HG02642 (cell line): ENCODE data around the gene SHISA5.
A peak's percentile ranks its signal among the peaks of the same experiment; 100 is the strongest.
"Not testable (repeated sequence)": the region's sequence is repeated elsewhere in the genome, so short reads cannot be mapped to it uniquely, and the experiment has no call there.

Experiments used
- ATAC-seq: cut with Tn5 transposase; IDR thresholded peaks from one replicate; pipeline ENCODE4 v1.9.1; 2021; ENCODE audit warnings: mild to moderate bottlenecking; ENCODE audit not compliant: unreplicated experiment, poor library complexity

SHISA5 gene

DNA sequence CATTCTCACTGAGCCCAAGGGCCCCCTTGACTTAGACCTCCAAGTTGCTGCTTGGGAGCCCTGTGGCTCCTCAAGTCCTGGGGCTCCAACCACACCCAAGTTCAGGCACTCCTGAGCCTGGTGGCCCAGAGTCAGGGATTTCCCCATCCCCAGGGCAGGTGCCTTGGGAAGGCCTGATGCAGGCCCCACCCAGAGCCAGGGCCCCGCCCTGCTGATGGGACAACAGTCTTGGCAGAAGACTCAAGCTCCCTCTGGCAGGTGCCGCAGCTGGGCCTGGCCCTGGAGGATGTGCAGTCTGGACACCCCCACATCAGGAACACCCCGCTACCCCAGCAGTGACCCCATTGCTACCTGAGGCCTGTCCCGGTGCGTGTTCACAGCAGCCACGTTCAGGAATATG is 17.7 kb upstream of the SHISA5 start:
- ATAC-seq, result no peak

DNA sequence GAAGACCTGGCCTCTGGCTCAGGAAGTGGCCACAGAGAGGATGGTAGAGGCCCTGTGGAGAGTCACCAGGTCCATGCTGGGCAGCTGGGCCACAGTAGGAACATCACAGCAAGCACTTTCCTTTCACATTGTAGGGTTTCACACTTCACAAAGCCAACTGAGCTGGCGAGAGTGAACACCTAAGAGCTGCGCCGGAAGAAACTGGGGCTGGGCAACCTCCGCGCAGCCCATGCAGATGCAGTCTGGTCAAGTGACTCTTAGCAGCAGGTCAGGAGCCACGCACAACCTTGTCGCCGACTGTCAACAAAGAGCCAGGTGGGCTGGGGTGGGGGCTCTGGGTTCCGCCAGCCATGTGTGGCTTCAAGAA is 15.3 kb upstream of the SHISA5 start:
- ATAC-seq, result no peak

DNA sequence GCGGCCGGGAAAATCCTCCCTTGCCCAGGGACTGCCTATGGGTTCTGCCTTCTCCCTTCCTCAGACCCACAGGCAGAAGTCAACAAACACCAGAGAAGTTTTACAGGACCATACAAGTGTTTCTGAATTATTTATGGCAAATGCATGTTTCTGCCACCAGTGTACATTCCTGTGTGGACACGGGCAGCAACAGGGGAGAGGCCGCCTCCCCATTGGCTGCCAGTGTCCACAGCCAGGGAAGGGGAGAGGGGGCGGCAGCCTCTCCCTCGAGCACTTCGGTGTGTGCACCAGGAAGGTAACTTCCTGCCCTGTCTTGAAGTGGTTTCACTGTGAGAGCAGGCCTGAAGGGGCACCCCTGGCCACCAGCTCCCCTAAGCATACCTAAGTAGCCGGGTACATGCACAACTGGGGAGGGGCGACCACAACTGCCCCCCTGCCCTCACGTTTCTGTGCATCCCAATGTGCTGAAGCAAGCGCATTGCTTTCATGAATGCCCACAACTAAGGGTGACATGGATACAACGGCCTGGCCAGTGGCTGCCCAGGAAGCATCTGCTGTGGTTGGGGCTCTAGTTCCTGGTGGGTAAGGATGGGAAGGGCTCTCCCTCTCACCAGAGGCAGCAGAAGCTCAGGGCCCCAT is 14.8 kb upstream of the SHISA5 start:
- ATAC-seq, result no peak

DNA sequence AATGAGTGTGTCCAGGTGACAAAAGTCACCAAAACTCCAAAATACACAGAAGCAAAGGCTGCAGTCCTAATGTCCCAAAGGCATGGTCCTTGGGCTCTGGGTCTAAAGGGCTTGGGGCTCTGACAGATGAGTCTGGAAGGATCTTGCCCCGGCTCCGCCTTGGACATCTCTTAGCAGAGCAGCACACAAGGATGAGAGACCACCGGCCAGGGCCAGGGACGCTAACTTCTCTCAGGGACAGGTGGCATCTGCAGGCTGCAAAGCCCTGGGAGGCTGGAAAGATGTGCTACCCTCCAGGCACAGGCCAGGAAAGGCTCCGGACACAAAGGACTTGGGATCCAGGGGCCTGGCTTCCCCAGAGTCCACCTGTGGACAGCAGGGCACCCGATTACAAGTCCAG is 14.1 kb upstream of the SHISA5 start:
- ATAC-seq, result no peak

DNA sequence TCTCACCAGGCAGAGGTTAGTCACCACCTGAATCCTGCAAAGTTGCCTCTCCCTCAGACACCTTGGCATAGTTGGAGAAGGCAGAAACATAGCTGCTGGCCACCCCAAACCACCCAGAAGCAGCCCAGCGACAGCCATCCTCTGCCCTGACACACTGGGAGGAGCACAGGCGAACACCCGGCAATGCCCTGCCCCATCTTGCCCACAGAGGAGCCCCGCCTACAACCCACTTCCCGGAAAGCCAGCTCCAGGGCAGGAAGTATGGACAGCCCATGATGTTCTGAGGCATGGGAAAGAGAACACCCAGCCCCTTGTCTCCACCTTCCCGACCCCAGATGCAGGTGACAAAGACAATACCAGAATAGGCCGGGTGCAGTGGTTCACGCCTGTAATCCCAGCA is 12.6 kb upstream of the SHISA5 start:
- no peak for ATAC-seq

DNA sequence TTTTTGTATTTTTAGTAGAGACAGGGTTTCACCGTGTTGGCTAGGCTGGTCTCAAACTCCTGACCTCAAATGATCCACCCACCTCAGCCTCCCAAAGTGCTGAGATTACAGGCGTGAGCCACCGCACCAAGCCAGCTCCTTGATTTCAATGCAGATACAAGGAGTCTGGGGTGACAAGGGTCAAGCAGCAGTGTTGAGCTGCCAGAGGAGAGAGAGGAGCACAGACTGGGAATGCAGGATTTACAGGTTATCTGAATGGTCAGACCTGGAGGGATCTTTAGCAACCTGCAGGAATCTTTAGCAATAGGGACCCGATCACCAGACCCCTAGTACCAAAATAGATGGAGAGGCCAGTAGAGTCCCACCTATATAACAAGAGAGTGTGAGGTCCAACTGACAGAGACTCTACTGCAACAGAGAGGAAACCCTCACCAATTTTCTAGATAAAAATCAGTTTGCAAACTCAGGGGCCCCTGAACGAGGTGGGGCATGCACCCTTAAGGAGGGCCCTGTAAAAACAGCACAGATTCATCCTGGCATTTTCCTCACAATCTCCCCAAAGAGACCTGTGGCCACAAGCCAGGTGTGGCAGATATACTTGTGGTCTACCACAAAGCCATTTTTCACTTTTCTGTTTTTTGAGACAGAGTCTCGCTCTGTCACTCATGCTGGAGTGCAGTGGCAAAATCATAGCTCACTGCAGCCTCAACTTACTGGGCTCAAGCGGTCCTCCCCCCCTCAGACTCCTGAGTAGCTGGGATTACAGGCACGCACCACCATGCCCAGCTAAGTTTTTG is 10.7 kb upstream of the SHISA5 start:
- ATAC-seq, result no peak

DNA sequence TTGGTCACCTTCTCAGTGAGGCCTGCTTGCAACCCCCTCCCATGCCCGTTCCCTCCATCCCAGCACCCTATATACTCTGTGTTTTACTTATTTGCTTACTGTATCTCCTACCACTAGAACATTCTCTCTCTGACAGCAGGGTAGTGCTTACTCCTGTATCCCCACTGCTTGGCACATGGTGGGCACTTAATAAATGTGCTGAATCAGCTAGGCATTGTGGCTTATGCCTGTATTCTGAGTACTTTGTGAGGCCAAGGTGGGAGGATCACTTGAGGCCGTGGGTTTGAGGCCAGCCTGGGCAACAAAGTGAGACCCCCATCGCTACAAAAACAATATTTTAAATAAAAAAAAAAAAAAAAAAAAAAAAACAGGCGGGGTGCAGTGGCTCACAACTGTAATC is 7.6 kb upstream of the SHISA5 start:
- ATAC-seq, result no peak

DNA sequence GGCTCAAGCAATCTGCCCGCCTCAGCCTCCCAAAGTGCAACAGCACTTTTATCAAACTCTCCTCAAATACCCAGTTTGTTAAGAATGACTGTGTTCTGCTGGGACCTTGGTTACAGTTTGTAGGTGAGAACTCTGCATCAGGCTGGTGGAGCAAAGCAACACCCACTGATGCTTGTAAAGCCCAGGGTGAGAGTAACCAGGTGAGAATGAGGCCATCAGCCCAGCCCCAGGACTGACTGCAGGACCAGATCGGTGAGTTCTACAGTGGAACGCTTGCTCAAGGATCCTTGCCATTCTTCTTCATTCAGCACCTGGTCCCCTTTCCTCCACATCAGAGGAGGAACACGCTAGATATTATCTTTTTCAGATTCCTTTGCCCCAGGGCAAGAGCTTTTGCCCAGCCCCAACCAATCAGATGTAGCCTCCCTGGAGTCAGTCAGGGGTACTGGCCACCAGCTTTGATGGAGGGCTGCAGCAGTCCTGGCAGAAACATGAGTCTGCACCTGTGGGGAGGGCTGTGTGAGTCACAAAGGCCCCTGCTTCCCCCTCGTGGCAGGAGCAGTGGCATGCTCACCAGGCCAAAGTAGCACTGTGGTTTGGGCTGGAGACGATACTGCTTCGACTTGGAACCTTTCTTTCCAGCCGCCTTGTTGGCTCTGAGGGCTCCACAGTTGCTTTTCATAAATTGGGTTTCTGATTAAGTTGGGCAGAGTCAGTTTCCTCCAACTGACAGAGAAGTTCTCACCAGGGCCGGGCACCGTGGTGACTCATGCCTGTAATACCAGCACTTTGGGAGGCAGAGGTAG is 3.5 kb upstream of the SHISA5 start:
- peak; percentile 55 for ATAC-seq

DNA sequence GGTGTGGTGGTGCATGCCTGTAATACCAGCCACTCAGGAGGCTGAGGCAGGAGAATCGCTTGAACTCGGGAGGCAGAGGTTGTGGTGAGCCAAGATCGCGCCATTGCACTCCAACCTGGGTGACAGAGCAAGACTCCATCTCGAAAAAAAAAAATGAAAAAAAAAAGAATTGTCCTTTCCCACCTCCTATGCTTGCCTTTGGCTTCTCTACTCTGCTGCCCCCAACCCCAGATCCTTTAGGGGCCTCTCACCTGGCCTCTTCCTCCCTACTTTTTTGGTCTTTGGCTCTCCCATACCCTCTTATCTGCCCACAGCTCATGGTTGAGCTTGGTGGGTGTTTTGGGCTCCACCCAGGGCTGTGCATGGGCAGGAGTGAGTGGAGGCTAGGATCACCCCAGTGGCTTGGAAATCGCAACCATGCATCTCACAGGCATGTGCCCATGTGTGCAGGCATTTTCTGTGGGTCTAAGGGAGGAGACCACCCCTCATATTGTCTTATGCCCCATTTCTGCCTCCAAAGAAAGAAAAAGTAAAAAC is 2.1 kb upstream of the SHISA5 start:
- no peak for ATAC-seq

DNA sequence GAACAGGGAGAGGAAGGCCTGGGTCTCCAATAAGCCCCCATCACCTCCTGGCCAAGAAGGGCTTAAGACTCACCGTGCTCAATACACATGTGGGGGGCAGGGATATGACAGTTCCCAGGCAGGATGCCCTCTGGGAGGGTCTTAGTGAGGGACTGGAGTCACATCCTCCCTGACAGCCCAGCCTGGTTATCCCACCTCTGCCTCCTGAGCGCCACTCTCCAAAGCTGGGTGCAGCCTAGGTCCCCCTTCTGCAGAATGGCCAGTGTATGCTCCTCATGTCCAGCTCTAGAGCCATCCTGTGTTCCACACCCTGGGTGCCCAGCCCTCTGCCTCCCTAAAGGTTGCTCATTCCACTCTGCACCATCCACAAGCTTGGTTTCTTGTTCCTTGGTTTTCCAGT is 1.2 kb upstream of the SHISA5 start:
- ATAC-seq, result no peak

DNA sequence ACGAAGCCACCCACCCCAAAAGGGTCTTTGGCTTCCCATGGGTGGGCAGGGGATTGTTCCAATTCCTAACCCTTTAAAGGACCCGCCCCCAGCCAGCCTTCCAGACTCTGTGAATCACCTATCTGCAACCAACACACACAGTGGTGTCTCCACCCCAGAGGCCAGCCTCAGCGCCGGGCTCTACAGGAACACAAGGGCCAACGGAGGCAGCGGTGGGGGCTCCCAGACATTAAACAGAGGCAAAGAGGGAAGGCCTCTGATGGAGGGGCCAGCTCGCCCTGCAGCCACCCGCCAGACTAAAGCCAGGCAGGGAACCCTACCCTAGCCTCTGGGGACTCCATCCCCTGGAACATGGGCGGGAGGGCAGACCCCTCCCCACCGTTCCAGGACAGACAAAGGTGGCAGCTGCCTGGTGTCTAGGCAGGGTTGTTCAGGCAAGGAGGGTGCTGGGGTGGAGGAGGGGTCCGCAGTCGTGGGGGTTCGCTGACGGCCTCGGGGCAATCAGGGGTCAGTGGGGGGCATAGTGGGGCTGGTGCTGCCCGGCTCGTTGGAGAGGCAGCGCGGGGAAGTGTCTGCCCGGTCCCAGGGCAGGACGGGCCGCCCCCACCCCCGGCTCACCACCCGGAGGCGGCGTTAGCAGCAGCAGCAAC is 448 bp downstream of the SHISA5 start:
- ATAC-seq, result no peak

DNA sequence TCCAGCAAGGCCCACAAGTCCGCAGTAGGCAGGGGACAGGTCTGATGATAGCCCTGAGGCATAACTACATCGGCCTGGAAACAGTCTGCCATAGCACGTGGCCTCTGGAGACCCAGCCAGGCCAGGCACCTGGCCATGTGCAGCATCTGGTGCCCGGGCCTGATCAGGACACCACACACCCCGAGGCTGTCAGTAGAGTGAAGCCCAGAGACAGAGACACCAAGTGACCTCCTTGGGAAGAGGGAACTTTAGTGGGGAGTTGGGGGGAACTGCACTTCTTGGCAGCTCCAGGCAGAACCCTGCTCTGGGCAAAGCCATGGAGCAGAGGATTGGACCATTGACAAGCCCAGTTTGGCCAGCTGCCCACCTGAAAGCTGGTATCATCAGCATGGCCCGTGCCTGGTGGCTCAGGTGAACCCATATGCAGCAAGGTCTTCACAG is 1.2 kb downstream of the SHISA5 start:
- ATAC-seq, result no peak

DNA sequence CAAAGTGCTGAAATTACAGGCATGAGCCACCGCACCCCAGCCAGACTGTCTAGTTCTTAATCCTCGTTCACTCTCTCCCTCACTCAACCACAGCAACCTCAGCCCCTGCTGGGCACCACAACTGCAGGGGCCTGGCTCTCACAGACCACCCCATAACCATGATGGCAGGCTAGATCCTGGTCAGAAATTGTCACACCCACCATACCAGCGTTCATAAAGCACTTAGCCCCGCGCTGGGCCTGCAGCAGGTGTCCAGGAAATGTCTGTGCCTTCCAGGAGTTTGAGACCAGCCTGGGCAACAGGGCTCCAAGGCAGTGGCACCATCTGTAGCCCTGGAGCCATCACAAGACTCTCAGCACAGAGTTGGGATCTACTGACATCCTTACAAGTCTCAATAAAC is 1.9 kb downstream of the SHISA5 start:
- ATAC-seq, result no peak

DNA sequence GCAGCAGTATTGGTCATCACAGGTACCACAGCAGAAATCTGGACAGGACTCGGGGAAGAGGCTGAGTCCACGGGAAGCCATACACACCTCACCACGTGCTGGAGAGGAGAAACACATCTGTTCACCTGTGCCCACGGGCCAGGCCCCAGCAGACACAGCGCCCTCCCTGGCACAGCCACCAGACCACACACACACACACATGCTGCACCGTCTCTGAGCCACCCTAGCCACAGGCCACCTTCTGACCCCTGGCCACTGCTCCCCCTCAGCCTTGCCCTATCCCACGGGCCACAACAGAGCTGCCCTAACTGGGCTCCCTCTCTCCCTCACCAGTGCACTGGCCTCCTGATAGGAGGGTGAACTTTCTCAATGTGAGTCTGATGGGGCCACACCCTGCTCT is 2.8 kb downstream of the SHISA5 start:
- no peak for ATAC-seq

DNA sequence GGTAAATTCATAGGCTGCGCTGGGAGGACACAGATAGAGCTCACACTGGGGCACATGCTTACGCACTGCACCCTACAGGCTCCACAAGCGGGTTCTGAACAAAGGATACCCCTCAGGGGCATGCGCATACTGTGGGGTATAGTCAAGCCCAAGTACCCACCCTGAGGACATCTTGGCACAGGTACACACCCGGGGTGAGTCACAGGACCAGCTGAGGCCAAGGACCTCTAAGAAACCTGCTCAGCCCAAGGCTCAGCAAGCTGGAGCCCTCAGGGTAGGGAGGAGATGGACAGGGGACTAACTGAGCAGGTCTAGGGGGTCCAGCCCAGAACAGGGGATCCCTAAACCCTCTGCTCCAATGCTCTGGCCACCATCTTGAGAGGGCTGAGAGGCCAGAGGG is 3.3 kb downstream of the SHISA5 start:
- ATAC-seq, result no peak

DNA sequence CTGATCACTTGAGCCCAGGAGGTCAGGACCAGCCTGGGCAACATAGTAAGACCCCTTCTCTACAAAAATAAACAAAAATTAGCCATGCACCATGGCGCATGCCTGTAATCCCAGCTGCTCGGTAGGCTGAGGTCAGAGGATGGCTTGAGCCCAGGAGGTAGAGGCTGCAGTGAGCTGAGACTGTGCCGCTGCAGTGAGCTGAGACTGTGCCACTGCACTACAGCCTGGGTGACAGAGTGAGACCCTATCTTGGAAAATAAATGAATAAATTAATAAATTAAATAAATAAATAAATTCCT is 10.8 kb downstream of the SHISA5 start:
- ATAC-seq, result no peak

DNA sequence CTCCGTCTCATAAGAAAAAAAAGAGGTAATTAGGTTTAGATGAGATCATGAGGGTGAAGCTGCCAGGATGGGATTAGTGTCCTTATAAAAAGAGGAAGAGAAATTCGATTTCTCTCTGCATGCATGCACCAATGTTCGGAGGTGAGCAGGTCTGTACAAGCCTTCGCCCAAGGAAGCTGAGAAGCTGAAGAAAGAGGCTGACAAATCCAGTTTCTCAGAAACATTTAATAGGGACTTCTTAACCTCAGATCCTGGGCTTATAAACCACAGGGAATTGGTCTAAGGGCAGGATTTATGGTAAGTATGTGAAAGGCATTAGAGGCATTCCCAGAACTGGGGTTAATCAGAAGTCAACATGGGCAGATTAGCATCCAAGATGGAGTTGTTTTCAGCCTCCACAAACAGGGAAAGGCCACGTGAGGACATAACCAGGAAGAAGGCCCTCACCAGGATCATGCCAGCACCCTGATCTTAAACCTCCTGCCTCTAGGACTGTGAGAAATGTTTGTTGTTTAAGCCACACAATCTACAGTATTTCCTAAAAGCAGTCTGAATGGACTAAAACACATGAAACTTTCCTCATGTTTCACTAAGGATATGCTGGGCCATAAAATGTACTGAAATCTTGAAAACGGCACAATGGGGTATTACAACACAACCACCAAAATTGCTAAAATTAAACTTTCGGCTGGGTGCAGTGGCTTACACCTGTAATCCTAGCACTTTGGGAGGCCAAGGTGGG is 11.3 kb downstream of the SHISA5 start:
- ATAC-seq, result no peak

DNA sequence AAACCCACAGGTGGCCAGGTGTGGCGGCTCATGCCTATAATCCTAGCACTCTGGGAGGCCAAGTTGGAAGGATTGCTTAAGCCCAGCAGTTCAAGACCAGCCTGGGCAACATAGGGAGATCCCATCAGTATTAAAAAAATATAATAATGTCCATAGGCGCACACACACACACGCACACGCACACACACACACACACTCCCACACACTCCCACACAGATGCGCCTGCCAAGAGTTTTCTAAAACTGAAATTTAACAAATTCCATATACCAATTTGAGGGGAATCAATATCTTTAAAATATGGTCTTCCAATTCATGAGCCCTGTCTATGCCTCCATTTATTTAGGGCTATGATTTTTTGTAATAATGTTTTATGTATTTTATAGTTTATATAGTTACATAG is 17.0 kb downstream of the SHISA5 start:
- ATAC-seq, result no peak

DNA sequence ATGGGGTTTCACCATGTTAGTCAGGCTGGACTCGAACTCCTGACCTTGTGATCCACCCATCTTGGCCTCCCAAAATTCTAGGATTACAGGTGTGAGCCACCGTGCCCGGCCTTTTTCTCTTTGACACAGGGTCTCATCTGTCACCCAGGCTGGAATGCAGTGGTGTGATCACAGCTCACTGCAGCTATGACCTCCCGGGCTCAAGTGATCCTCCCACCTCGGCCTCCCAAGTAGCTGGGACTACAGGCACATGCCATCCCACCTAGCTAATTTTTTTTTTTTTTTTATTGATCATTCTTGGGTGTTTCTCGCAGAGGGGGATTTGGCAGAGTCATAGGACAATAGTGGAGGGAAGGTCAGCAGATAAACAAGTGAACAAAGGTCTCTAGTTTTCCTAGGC is 21.2 kb downstream of the SHISA5 start:
- not testable (repeated sequence) for ATAC-seq

DNA sequence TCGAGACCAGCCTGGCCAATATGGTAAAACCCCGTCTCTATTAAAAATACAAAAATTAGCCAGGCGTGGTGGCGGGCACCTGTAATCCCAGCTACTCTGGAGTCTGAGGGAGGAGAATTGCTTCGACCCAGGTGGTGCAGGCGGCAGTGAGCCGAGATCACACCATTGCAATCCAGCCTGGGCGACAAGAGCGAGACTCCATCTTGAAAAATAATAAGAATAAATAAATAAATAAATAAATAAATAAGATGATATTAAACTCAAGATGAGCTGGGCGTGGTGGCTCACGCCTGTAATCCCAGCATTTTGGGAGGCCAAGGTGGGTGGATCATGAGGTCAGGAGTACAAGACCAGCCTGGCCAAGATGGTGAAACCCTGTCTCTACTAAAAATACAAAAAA is 23.1 kb downstream of the SHISA5 start:
- ATAC-seq, result not testable (repeated sequence)
